GM23338 (cell line): Measurements from ENCODE around the gene ZGPAT.

Source experiments
- CREB1 ChIP-seq: fragments of 250-450 bp; sonication (Bioruptor Pico); IDR thresholded peaks from 2 replicates; pipeline ENCODE4 v1.5.0; 2020; ENCODE audit warnings: low read depth, mild to moderate bottlenecking, moderate library complexity
- CTCF ChIP-seq, 2 experiments: fragments of 200-600 bp in 1 of 2; sonication (generic) in 1 of 2; conservative IDR thresholded peaks; 2 replicates each; pipeline versions ENCODE4 v1.5.1 to v1.6.1; 2016 to 2017; ENCODE audit warnings: antibody characterized with exemption in 2 of 2, low read depth in 2 of 2, mild to moderate bottlenecking in 2 of 2, moderate library complexity in 1 of 2
- ETS1 ChIP-seq: IDR thresholded peaks from 2 replicates; pipeline ENCODE4 v1.6.1; 2016; ENCODE audit warnings: antibody characterized with exemption
- EZH2 ChIP-seq: fragments of 200-600 bp; sonication (generic); IDR thresholded peaks from one replicate; pipeline ENCODE4 v1.8.0; 2017; ENCODE audit warnings: antibody characterized with exemption, mild to moderate bottlenecking, low read depth; ENCODE audit not compliant: unreplicated experiment
- JUNB ChIP-seq: IDR thresholded peaks from one replicate; pipeline ENCODE4 v1.6.1; 2016; ENCODE audit warnings: antibody characterized with exemption; ENCODE audit not compliant: unreplicated experiment
- NANOG ChIP-seq: IDR thresholded peaks from 2 replicates; pipeline ENCODE4 v1.6.1; 2016; ENCODE audit warnings: antibody characterized with exemption, borderline replicate concordance
- POLR2AphosphoS5 ChIP-seq: IDR thresholded peaks from 2 replicates; pipeline ENCODE4 v1.6.1; 2016; ENCODE audit warnings: antibody characterized with exemption, low read depth
- REST ChIP-seq: IDR thresholded peaks from one replicate; pipeline ENCODE4 v1.6.1; 2018; ENCODE audit warnings: antibody characterized with exemption; ENCODE audit not compliant: unreplicated experiment

GRCh38 chr20:63740070-63740626 lies 32.3 kb downstream of the ZGPAT start:
- TF ChIP-seq CTCF (conservative IDR thresholded peaks at IDR 0.05; ENCODE audit: low read depth in 2 of 2): no peak
- TF ChIP-seq POLR2AphosphoS5: no peak
- no peak for TF ChIP-seq JUNB
- no peak for TF ChIP-seq REST
- TF ChIP-seq ETS1: no peak
- TF ChIP-seq EZH2: no peak
- no peak for TF ChIP-seq NANOG
- TF ChIP-seq CREB1 (CRISPR knock-in tag): no peak
